K562 (cell line): ENCODE data around the gene FASTKD3. TPM values are rescaled to one million over a fixed set of nuclear protein-coding genes. Genes with fewer than 3 reads are reported as not detected.

Experiments used
- ATAC-seq: fragments of 200-7000 bp; cut with Tn5 transposase; 3 replicates; pipeline ENCODE4 v1.9.1; 2020; ENCODE audit warnings: moderate library complexity
- BruUV-seq: library from RNA; stranded (reverse); fragments of 400-500 nt; replicated peaks from 2 replicates; lab custom pipeline; 2021; lab: Mats Ljungman, UMichigan
- CTCF ChIA-PET: fragments of 300-600 bp; formaldehyde crosslinking; extraction: SDS; loops from one replicate; lab custom pipeline; 2021; ENCODE audit warnings: low intra/inter-chr PET ratio; lab: Yijun Ruan, JAX
- POLR2A ChIA-PET: fragments of 300-600, 350-650 bp; sonication (Branson Sonifier 250); formaldehyde crosslinking; extraction: SDS; loops from one replicate; lab custom pipeline; 2021; ENCODE audit warnings: antibody characterized with exemption, inconsistent platforms; lab: Yijun Ruan, JAX
- DNase-seq, 4 experiments: peaks; one replicate each; pipeline versions ENCODE4 v3.0.0 to v3.0.0-alpha.2; 2011 to 2018; ENCODE audit warnings: low spot score in 3 of 4, mixed read lengths in 3 of 4; ENCODE audit errors: extremely low read depth in 1 of 4
- FAIRE-seq: peaks from 2 replicates; lab custom pipeline; 2011; peaks lifted over from hg19 to GRCh38; lab: Jason Lieb, UNC
- H2AFZ ChIP-seq: 2 replicates; pipeline ENCODE4 v1.6.0; 2011; ENCODE audit warnings: low read depth, low read length, control low read depth, inconsistent platforms
- H3K27ac ChIP-seq: fragments of 200-600 bp; 3 replicates; pipeline ENCODE4 v1.8.0; 2011; ENCODE audit warnings: low read depth, mild to moderate bottlenecking, control low read depth, inconsistent platforms, low read length, moderate library complexity, mixed read lengths; ENCODE audit errors: extremely low read depth
- H3K27me3 ChIP-seq, 2 experiments: fragments of 300-600 bp in 1 of 2; 2 replicates in 1 of 2; 3 replicates in 1 of 2; pipeline versions ENCODE4 v1.6.0 to v1.8.0; 2011; ENCODE audit warnings: inconsistent platforms in 2 of 2, low read length in 2 of 2, mild to moderate bottlenecking in 1 of 2, mixed read lengths in 1 of 2, moderate library complexity in 1 of 2; ENCODE audit not compliant: control insufficient read depth in 2 of 2, insufficient read depth in 2 of 2
- H3K36me3 ChIP-seq: fragments of 300-600 bp; 3 replicates; pipeline ENCODE4 v1.8.0; 2011; ENCODE audit warnings: mild to moderate bottlenecking, low read length, inconsistent platforms; ENCODE audit not compliant: control insufficient read depth, insufficient read depth
- H3K4me1 ChIP-seq, 2 experiments: fragments of 200-600 bp in 1 of 2; replicated peaks in 1 of 2; 2 replicates in 1 of 2; 3 replicates in 1 of 2; pipeline versions ENCODE4 v1.5.1 to v1.8.0; 2011; ENCODE audit warnings: inconsistent platforms in 2 of 2, low read length in 2 of 2, mild to moderate bottlenecking in 1 of 2, mixed read lengths in 1 of 2, moderate library complexity in 1 of 2; ENCODE audit not compliant: control insufficient read depth in 2 of 2, insufficient read depth in 2 of 2
- H3K4me2 ChIP-seq: 2 replicates; pipeline ENCODE4 v1.6.1; 2011; ENCODE audit warnings: low read length, control low read depth, inconsistent platforms, mixed read lengths; ENCODE audit not compliant: insufficient read depth
- H3K4me3 ChIP-seq: fragments of 200-600 bp; sonication (generic), shearing (Covaris generic); 2 replicates; pipeline ENCODE4 v1.5.1; 2016; ENCODE audit warnings: control low read depth, inconsistent platforms
- H3K79me2 ChIP-seq: fragments of 200-600 bp; 3 replicates; pipeline ENCODE4 v1.8.0; 2011; ENCODE audit warnings: low read length, inconsistent platforms; ENCODE audit not compliant: control insufficient read depth, insufficient read depth
- H3K9ac ChIP-seq, 2 experiments: 2 replicates each; pipeline versions ENCODE4 v1.6.0 to v1.6.1; 2011; ENCODE audit warnings: low read depth in 2 of 2, low read length in 2 of 2, control low read depth in 1 of 2, inconsistent platforms in 1 of 2, mild to moderate bottlenecking in 1 of 2, mixed read lengths in 1 of 2; ENCODE audit not compliant: insufficient read depth in 1 of 2
- H3K9me1 ChIP-seq: one replicate; pipeline ENCODE4 v1.6.0; 2011; ENCODE audit warnings: inconsistent platforms, mild to moderate bottlenecking, low read length, moderate library complexity; ENCODE audit not compliant: control insufficient read depth, insufficient read depth
- H3K9me3 ChIP-seq: replicated peaks from 2 replicates; pipeline ENCODE4 v1.5.1; 2011; ENCODE audit warnings: low read depth, low read length, inconsistent platforms; ENCODE audit not compliant: control insufficient read depth, insufficient read depth
- H4K20me1 ChIP-seq: replicated peaks from 2 replicates; pipeline ENCODE4 v1.6.1; 2011; ENCODE audit warnings: low read length, inconsistent platforms, mixed read lengths; ENCODE audit not compliant: control insufficient read depth, insufficient read depth
- CC2D1A ChIP-seq: fragments of 450-650 bp; IDR thresholded peaks from 2 replicates; pipeline ENCODE4 v1.6.1; 2017; ENCODE audit warnings: mild to moderate bottlenecking
- CSDE1 ChIP-seq, 2 experiments: fragments of 450-650 bp; IDR thresholded peaks; 2 replicates each; pipeline ENCODE4 v1.6.1; 2016; ENCODE audit warnings: mild to moderate bottlenecking in 1 of 2
- ESRRA ChIP-seq: fragments of 450-650 bp; IDR thresholded peaks from 2 replicates; pipeline ENCODE4 v1.6.1; 2014; ENCODE audit warnings: low read depth, mild to moderate bottlenecking, moderate library complexity, borderline replicate concordance
- GABPA ChIP-seq: fragments of 200-800 bp; sonication (Bioruptor generic); conservative IDR thresholded peaks from 2 replicates; pipeline ENCODE4 v1.6.1; 2016; ENCODE audit warnings: low read depth, missing genetic modification characterization, missing compliant biosample characterization
- KLF16 ChIP-seq: IDR thresholded peaks from 2 replicates; pipeline ENCODE4 v1.6.1; 2016; ENCODE audit warnings: antibody characterized with exemption
- RHOXF2B ChIP-seq: fragments of 250-450 bp; sonication (Bioruptor Pico); conservative IDR thresholded peaks from 2 replicates; pipeline ENCODE4 v1.5.1; 2021
- SMARCE1 ChIP-seq: fragments of 450-650 bp; IDR thresholded peaks from 2 replicates; pipeline ENCODE4 v1.7.1; 2016; ENCODE audit warnings: mild to moderate bottlenecking
- ZNF124 ChIP-seq: sonication (generic); formaldehyde crosslinking; IDR thresholded peaks from 2 replicates; pipeline ENCODE4 v1.8.1; 2022; ENCODE audit warnings: missing genetic modification reagents
- ZNF282 ChIP-seq: sonication (generic); formaldehyde crosslinking; IDR thresholded peaks from 2 replicates; pipeline ENCODE4 v1.8.1; 2023; ENCODE audit warnings: missing genetic modification reagents
- ZNF707 ChIP-seq: fragments of 250-450 bp; sonication (Bioruptor Pico); conservative IDR thresholded peaks from 2 replicates; pipeline ENCODE4 v1.8.0; 2022; ENCODE audit warnings: inconsistent platforms, mild to moderate bottlenecking, moderate library complexity
- WGBS: fragments of 100-300 bp; shearing (Covaris generic); methylation state at CpG from one replicate; pipeline ENCODE4 v1.1.6; 2016; ENCODE audit warnings: low coverage, mixed read lengths; ENCODE audit not compliant: insufficient coverage; ENCODE audit errors: missing lambda C conversion rate; 5-methylcytosine and 5-hydroxymethylcytosine counted together
- in situ Hi-C: fragments of 300-500 bp; cut with MboI; formaldehyde crosslinking; loops from 4 replicates; pipeline ENCODE4 v1.15.0; 2018; ENCODE audit warnings: inconsistent platforms, mixed read lengths
- intact Hi-C: fragments of 100-400 bp; cut with micrococcal nuclease; formaldehyde crosslinking; loops from 2 replicates; pipeline ENCODE4 v1.14.2; 2022
- polyA plus RNA-seq, 8 experiments: library from polyadenylated mRNA; depleted of rRNA in 4 of 8; stranded (reverse) in 5 of 8; unstranded in 3 of 8; fragments of >200 nt; fragmentation: Nextera tagmentation in 2 of 8; fragmentation: Illumina TruSeq in 1 of 8; extraction: Ambion mirVana in 2 of 8; extraction: Trizol in 1 of 8; gene quantifications; 2 replicates each; pipeline versions ENCODE4 v1.2.1 to v1.2.3, GENCODE V29; 2011 to 2014; ENCODE audit warnings: inconsistent platforms in 1 of 8, missing spikeins in 1 of 8
- total RNA-seq, 7 experiments: library from RNA; depleted of rRNA in 6 of 7; stranded (reverse); fragments of >200 nt in 6 of 7; fragmentation: Illumina TruSeq in 2 of 7; extraction: Trizol in 2 of 7; gene quantifications; 2 replicates each; pipeline versions ENCODE4 v1.2.1 to v1.2.3, GENCODE V29; 2011 to 2021; ENCODE audit warnings: low replicate concordance in 1 of 7
- TF ChIP-seq, protein P1 (sequence below): fragments of 450-650 bp; IDR thresholded peaks from 2 replicates; pipeline ENCODE4 v1.6.1; 2018; ENCODE audit warnings: mild to moderate bottlenecking, low read depth; ENCODE audit not compliant: partially characterized antibody
- TF ChIP-seq, protein P2 (sequence below): fragments of 200-400 bp; formaldehyde crosslinking; IDR thresholded peaks from 2 replicates; pipeline ENCODE4 v1.6.1; 2017; ENCODE audit warnings: mild to moderate bottlenecking, low read depth, low read length, moderate library complexity
- TF ChIP-seq, protein P3 (sequence below): fragments of 250-450 bp; sonication (Bioruptor Pico); IDR thresholded peaks from 2 replicates; pipeline ENCODE4 v1.9.0; 2021; ENCODE audit warnings: mild to moderate bottlenecking, inconsistent platforms

FASTKD3 gene
- total and polyA plus RNA-seq, 9 of the 15 experiments (the other 6 are each of a cell fraction or from before 2014, with no cell fraction given) = 17.1 to 149 (median 47.5) TPM

DNA sequence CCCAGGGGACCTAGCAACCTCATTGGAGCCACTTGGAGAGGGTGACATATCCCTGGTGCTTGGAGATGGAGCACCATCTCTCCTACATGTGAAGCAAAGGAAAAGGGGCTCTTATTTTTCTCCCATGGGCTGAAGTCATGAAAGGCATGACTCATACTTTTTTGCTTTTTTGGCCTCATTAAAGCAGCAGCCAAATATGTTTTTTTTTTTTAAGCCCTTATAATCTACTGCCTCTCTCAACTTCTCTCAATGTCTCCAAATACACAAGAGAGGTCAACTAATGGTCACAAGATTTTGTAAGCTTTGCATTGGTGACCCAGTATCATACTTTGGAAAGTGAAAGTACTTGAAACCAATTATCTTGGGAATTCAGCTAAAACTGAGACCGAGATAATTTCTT is 16.3 kb downstream of the FASTKD3 start:
- H3K4me3 ChIP-seq = no peak overlapping the region
- H3K9ac ChIP-seq = no peak overlapping the region
- no peak overlapping the region for H3K27ac ChIP-seq
- H3K79me2 ChIP-seq = no peaks in the 10 kb centered on the region
- H3K9me1 ChIP-seq = no peaks in the 10 kb centered on the region
- FAIRE-seq = no peak
- H4K20me1 ChIP-seq = no peaks in the 10 kb centered on the region
- no peak overlapping the region for H3K4me2 ChIP-seq
- 0% methylated on average over 1 of the region's 1 CpG for WGBS
- intact Hi-C loops (no loop called here), in situ Hi-C loops (no loop called here)
- BruUV-seq = no TSS peak
- ATAC-seq = no peak
- ChIA-PET POLR2A (interaction anchor here (0.6 kb wide), 1 partner anchor 91 kb away, joined by 3 read pairs; no protein-coding TSS in a partner anchor), CTCF (no interaction called here)
- H3K27me3 ChIP-seq = peaks cover 0 to 9% of the 10 kb centered on the region in 2 experiments; a peak in 2 of 5 replicates
- H3K9me3 ChIP-seq = no peaks in the 10 kb centered on the region
- peaks cover under 1 to 4% of the 10 kb centered on the region in 2 experiments; a peak in 3 of 5 replicates for H3K4me1 ChIP-seq
- DNase-seq = no peak
- H2AFZ ChIP-seq = no peak overlapping the region
- no peaks in the 10 kb centered on the region for H3K36me3 ChIP-seq
- TF ChIP-seq ZNF124 (CRISPR knock-in tag) (no peak), KLF16 (no peak), GABPA (tag) (no peak), RHOXF2B (CRISPR knock-in tag) (no peak), ZNF282 (CRISPR knock-in tag) (no peak), ZNF707 (CRISPR knock-in tag) (no peak), SMARCE1 (no peak), CC2D1A (no peak), CSDE1 (IDR thresholded peaks at IDR 0.05) (no peak), ESRRA (no peak)
- TF ChIP-seq, protein P1, sequence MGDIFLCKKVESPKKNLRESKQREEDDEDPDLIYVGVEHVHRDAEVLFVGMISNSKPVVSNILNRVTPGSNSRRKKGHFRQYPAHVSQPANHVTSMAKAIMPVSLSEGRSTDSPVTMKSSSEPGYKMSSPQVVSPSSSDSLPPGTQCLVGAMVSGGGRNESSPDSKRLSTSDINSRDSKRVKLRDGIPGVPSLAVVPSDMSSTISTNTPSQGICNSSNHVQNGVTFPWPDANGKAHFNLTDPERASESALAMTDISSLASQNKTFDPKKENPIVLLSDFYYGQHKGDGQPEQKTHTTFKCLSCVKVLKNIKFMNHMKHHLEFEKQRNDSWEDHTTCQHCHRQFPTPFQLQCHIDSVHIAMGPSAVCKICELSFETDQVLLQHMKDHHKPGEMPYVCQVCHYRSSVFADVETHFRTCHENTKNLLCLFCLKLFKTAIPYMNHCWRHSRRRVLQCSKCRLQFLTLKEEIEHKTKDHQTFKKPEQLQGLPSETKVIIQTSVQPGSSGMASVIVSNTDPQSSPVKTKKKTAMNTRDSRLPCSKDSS = no peak
- TF ChIP-seq, protein P2, sequence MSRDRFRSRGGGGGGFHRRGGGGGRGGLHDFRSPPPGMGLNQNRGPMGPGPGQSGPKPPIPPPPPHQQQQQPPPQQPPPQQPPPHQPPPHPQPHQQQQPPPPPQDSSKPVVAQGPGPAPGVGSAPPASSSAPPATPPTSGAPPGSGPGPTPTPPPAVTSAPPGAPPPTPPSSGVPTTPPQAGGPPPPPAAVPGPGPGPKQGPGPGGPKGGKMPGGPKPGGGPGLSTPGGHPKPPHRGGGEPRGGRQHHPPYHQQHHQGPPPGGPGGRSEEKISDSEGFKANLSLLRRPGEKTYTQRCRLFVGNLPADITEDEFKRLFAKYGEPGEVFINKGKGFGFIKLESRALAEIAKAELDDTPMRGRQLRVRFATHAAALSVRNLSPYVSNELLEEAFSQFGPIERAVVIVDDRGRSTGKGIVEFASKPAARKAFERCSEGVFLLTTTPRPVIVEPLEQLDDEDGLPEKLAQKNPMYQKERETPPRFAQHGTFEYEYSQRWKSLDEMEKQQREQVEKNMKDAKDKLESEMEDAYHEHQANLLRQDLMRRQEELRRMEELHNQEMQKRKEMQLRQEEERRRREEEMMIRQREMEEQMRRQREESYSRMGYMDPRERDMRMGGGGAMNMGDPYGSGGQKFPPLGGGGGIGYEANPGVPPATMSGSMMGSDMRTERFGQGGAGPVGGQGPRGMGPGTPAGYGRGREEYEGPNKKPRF = no peak
- TF ChIP-seq, protein P3, sequence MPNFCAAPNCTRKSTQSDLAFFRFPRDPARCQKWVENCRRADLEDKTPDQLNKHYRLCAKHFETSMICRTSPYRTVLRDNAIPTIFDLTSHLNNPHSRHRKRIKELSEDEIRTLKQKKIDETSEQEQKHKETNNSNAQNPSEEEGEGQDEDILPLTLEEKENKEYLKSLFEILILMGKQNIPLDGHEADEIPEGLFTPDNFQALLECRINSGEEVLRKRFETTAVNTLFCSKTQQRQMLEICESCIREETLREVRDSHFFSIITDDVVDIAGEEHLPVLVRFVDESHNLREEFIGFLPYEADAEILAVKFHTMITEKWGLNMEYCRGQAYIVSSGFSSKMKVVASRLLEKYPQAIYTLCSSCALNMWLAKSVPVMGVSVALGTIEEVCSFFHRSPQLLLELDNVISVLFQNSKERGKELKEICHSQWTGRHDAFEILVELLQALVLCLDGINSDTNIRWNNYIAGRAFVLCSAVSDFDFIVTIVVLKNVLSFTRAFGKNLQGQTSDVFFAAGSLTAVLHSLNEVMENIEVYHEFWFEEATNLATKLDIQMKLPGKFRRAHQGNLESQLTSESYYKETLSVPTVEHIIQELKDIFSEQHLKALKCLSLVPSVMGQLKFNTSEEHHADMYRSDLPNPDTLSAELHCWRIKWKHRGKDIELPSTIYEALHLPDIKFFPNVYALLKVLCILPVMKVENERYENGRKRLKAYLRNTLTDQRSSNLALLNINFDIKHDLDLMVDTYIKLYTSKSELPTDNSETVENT (CRISPR knock-in tag) = no peak
